PC-3 (cell line): Measurements from ENCODE around the gene TCF7. TPM values are rescaled to one million over a fixed set of nuclear protein-coding genes. Genes with fewer than 3 reads are reported as not detected.
"Not testable (repeated sequence)": the region's sequence is repeated elsewhere in the genome, so short reads cannot be mapped to it uniquely, and the experiment has no call there.

ENCODE experiments used
- ATAC-seq: fragments of 200-7000 bp; cut with Tn5 transposase; 2 replicates; pipeline ENCODE4 v1.9.1; 2020; ENCODE audit warnings: mild to moderate bottlenecking, moderate library complexity
- BruUV-seq: library from RNA; stranded (reverse); fragments of 400-500 nt; replicated peaks from 2 replicates; lab custom pipeline; 2021; lab: Mats Ljungman, UMichigan
- CTCF ChIA-PET: fragments of 300-600 bp; sonication (Branson Sonifier 250); formaldehyde crosslinking; loops from one replicate; lab custom pipeline; 2022; ENCODE audit warnings: antibody characterized with exemption; lab: Charles Lee
- POLR2A ChIA-PET: fragments of 300-600 bp; sonication (Branson Sonifier 250); formaldehyde crosslinking; loops from one replicate; lab custom pipeline; 2022; ENCODE audit warnings: antibody characterized with exemption; ENCODE audit not compliant: unreplicated experiment; lab: Charles Lee
- DNase-seq: peaks from one replicate; pipeline ENCODE4 v3.0.0-alpha.2; 2015
- H2AFZ ChIP-seq: fragments of 300-600 bp; sonication (generic); 2 replicates; pipeline ENCODE4 v1.6.0; 2016; ENCODE audit warnings: antibody characterized with exemption, low read length
- H3F3A ChIP-seq: fragments of 300-600 bp; sonication (generic); one replicate; pipeline ENCODE4 v1.6.0; 2017; ENCODE audit warnings: antibody characterized with exemption, low read length, control low read depth, mild to moderate bottlenecking; ENCODE audit not compliant: unreplicated experiment
- H3K27ac ChIP-seq: fragments of 300-600 bp; sonication (generic); 2 replicates; pipeline ENCODE4 v1.5.1; 2016; ENCODE audit warnings: mild to moderate bottlenecking, low read length
- H3K27me3 ChIP-seq: fragments of 300-600 bp; sonication (generic); 2 replicates; pipeline ENCODE4 v1.6.1; 2016; ENCODE audit warnings: low read length, mixed read lengths
- H3K36me3 ChIP-seq: fragments of 300-600 bp; sonication (generic); 2 replicates; pipeline ENCODE4 v1.6.1; 2016; ENCODE audit warnings: low read depth, mixed run types, low read length, mixed read lengths
- H3K4me1 ChIP-seq: fragments of 300-600 bp; sonication (generic); 2 replicates; pipeline ENCODE4 v1.5.1; 2016; ENCODE audit warnings: low read length; ENCODE audit not compliant: insufficient read depth
- H3K4me2 ChIP-seq: fragments of 300-600 bp; sonication (generic); 2 replicates; pipeline ENCODE4 v1.6.0; 2016; ENCODE audit warnings: low read length
- H3K4me3 ChIP-seq: fragments of 300-600 bp; sonication (generic); 2 replicates; pipeline ENCODE4 v1.5.1; 2016; ENCODE audit warnings: mild to moderate bottlenecking, low read length, mixed read lengths
- H3K79me2 ChIP-seq: fragments of 300-600 bp; sonication (generic); 2 replicates; pipeline ENCODE4 v1.6.1; 2017; ENCODE audit warnings: low read length, mixed read lengths
- H3K9ac ChIP-seq: fragments of 300-600 bp; sonication (generic); 2 replicates; pipeline ENCODE4 v1.6.0; 2016; ENCODE audit warnings: mild to moderate bottlenecking, low read length
- H3K9me2 ChIP-seq: fragments of 300-600 bp; sonication (generic); replicated peaks from 2 replicates; pipeline ENCODE4 v1.6.1; 2016; ENCODE audit warnings: mixed run types, low read length, mixed read lengths
- H3K9me3 ChIP-seq: fragments of 300-600 bp; sonication (generic); 2 replicates; pipeline ENCODE4 v1.6.1; 2016; ENCODE audit warnings: low read length, mixed read lengths
- H4K20me1 ChIP-seq: fragments of 300-600 bp; sonication (generic); 2 replicates; pipeline ENCODE4 v1.6.1; 2016; ENCODE audit warnings: low read length, mixed read lengths
- EZH2 ChIP-seq: fragments of 300-600 bp; sonication (generic); IDR thresholded peaks from one replicate; pipeline ENCODE4 v1.6.1; 2017; ENCODE audit warnings: antibody characterized with exemption, mild to moderate bottlenecking, low read length; ENCODE audit not compliant: unreplicated experiment
- EZH2phosphoT487 ChIP-seq: fragments of 300-600 bp; sonication (generic); IDR thresholded peaks from 2 replicates; pipeline ENCODE4 v1.6.1; 2018; ENCODE audit warnings: mild to moderate bottlenecking, antibody characterized with exemption, low read length, borderline replicate concordance
- intact Hi-C: fragments of 100-400 bp; cut with micrococcal nuclease; formaldehyde crosslinking; loops from 2 replicates; pipeline ENCODE4 v1.9.0; 2023
- total RNA-seq: library from RNA; depleted of rRNA; stranded (reverse); fragments of >200 nt; gene quantifications from 2 replicates; pipeline ENCODE4 v1.2.3, GENCODE V29; 2014
- TF ChIP-seq, protein P1 (sequence below): fragments of 300-600 bp; sonication (generic); conservative IDR thresholded peaks from 2 replicates; pipeline ENCODE4 v1.5.1; 2017; ENCODE audit warnings: antibody characterized with exemption, low read depth, mild to moderate bottlenecking, low read length

Gene TCF7
- total RNA-seq, 1 experiment from 2014 or later: 3.9 TPM

DNA sequence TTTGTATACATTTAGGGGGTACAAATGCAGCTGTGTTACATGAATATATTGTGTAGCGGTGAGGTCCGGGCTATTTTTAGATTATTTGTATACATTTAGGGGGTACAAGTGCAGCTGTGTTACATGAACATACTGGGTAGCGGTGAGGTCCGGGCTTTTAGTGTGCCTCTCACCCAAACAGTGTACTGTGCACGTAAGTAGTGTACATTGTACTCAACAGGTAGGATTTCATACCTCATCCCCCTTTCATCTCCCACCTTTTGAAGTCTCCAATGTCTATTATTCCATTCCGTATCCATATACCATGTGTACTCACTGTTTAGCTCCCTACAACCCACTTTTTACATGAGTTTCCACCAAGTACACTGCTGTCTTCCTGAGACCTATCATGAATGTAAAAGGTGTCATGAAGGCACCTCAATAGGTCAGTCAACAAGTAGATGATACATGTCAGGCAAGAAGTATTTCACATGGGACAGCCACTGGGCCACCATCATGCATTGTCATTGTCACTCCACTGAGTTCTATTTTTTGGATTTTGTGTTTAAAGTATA lies 34.6 kb downstream of the TCF7 start:
- intact Hi-C loops: no loop called here
- BruUV-seq: no TSS peak
- Histone ChIP-seq H3K9ac (no peak overlapping the region), H3K27me3 (no peaks in the 10 kb centered on the region), H3K36me3 (peaks cover 62% of the 10 kb centered on the region), H3K9me2 (no peaks in the 10 kb centered on the region), H3K4me2 (no peak overlapping the region), H3K27ac (no peak overlapping the region), H3K9me3 (no peaks in the 10 kb centered on the region), H3K79me2 (peaks cover 31% of the 10 kb centered on the region; the same call in 1 of the 2 replicates), H2AFZ (no peak overlapping the region), H3F3A (no peaks in the 10 kb centered on the region), H4K20me1 (peaks cover 5% of the 10 kb centered on the region; the same call in 1 of the 2 replicates), H3K4me1 (no peaks in the 10 kb centered on the region), H3K4me3 (no peak overlapping the region)
- ChIA-PET POLR2A (no interaction called here), CTCF (no interaction called here)
- TF ChIP-seq EZH2: no peak
- TF ChIP-seq, protein P1, sequence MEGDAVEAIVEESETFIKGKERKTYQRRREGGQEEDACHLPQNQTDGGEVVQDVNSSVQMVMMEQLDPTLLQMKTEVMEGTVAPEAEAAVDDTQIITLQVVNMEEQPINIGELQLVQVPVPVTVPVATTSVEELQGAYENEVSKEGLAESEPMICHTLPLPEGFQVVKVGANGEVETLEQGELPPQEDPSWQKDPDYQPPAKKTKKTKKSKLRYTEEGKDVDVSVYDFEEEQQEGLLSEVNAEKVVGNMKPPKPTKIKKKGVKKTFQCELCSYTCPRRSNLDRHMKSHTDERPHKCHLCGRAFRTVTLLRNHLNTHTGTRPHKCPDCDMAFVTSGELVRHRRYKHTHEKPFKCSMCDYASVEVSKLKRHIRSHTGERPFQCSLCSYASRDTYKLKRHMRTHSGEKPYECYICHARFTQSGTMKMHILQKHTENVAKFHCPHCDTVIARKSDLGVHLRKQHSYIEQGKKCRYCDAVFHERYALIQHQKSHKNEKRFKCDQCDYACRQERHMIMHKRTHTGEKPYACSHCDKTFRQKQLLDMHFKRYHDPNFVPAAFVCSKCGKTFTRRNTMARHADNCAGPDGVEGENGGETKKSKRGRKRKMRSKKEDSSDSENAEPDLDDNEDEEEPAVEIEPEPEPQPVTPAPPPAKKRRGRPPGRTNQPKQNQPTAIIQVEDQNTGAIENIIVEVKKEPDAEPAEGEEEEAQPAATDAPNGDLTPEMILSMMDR: no peak
- TF ChIP-seq EZH2phosphoT487: no peak
- DNase-seq: no peak
- ATAC-seq: no peak

GRCh38 chr5:134149571-134150303 lies 35.3 kb downstream of the TCF7 start:
- H2AFZ ChIP-seq: no peak overlapping the region
- H3K4me3 ChIP-seq: no peak overlapping the region
- no peak overlapping the region for H3K9ac ChIP-seq
- BruUV-seq: no TSS peak
- H3K27me3 ChIP-seq: no peaks in the 10 kb centered on the region
- no peaks in the 10 kb centered on the region for H3F3A ChIP-seq
- H3K4me2 ChIP-seq: no peak overlapping the region
- CTCF ChIA-PET: no interaction called here
- H3K9me3 ChIP-seq: no peaks in the 10 kb centered on the region
- POLR2A ChIA-PET: no interaction called here
- H3K4me1 ChIP-seq: no peaks in the 10 kb centered on the region
- TF ChIP-seq, protein P1: no peak
- TF ChIP-seq EZH2phosphoT487 (no peak), EZH2 (no peak)
- DNase-seq (peak; percentile 29), ATAC-seq (no peak)
- peaks cover 30% of the 10 kb centered on the region; the same call in 1 of the 2 replicates for H3K79me2 ChIP-seq
- no peak overlapping the region for H3K27ac ChIP-seq
- no peaks in the 10 kb centered on the region for H3K9me2 ChIP-seq
- intact Hi-C loops: no loop called here
- peaks cover 6% of the 10 kb centered on the region for H4K20me1 ChIP-seq
- H3K36me3 ChIP-seq: peaks cover 60% of the 10 kb centered on the region

DNA sequence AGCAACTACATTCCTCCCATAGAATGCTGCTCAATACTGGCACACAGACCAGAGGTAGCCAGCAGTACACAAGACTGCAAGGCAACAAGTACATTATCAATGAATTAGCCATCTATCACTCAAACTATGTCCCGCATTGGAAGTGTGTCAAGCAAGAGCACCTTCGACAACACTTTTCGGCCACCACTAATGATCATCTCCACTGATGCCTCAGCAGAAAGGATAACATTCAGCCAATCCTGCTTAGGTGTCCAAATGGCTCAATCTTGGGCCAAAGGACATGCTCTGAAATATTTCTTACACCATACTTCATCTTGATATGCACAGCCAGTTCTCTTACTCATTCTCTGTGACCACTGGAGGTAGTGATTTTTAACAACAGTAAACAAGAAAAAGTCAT lies 37.2 kb downstream of the TCF7 start:
- H3K9me3 ChIP-seq: no peaks in the 10 kb centered on the region
- no peaks in the 10 kb centered on the region for H3K27me3 ChIP-seq
- no peaks in the 10 kb centered on the region for H3F3A ChIP-seq
- ChIA-PET CTCF (no interaction called here), POLR2A (no interaction called here)
- no peak overlapping the region for H2AFZ ChIP-seq
- ATAC-seq (no peak), DNase-seq (no peak)
- H3K79me2 ChIP-seq: peaks cover 23% of the 10 kb centered on the region; the same call in 1 of the 2 replicates
- H3K4me3 ChIP-seq: no peak overlapping the region
- no peaks in the 10 kb centered on the region for H3K9me2 ChIP-seq
- peaks cover 69% of the 10 kb centered on the region for H3K36me3 ChIP-seq
- no peak overlapping the region for H3K4me2 ChIP-seq
- BruUV-seq: no TSS peak
- peaks cover 8% of the 10 kb centered on the region for H4K20me1 ChIP-seq
- intact Hi-C loops: no loop called here
- H3K27ac ChIP-seq: no peak overlapping the region
- no peak overlapping the region for H3K9ac ChIP-seq
- TF ChIP-seq EZH2 (no peak), EZH2phosphoT487 (no peak)
- TF ChIP-seq, protein P1: no peak
- no peaks in the 10 kb centered on the region for H3K4me1 ChIP-seq

DNA sequence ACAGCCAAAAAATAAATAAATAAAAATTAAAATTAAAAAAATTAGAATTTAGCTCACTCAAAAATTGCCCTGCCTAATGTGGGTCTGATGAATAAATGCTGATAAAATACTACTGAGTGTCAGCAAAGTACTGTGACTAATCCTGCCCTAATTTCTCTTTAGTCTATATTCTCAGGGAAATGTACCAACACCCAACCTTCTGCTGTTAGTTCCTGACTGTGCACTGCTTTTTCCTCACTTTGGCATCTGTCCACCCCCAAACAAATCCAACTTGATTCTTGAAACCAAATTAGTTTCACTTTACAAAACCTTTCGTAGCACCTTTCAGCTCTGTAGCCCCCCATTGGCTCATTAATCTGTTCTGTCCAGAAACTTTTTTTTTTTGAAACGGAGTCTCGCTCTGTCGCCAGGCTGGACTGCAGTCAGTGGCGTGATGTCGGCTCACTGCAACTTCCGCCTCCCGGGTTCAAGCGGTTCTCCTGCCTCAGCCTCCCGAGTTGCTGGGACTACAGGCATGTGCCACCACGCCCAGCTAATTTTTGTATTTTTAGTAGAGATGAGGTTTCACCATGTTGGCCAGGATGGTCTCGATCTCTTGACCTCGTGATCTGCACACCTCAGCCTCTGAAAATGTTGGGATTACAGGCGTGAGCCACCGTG lies 37.8 kb downstream of the TCF7 start:
- intact Hi-C loops, DNase-seq, H3K4me3 ChIP-seq, H3K9me3 ChIP-seq, H3K27me3 ChIP-seq, H3K9me2 ChIP-seq, H2AFZ ChIP-seq, H3K4me2 ChIP-seq, H3F3A ChIP-seq, H3K4me1 ChIP-seq, CTCF ChIA-PET, H4K20me1 ChIP-seq, BruUV-seq, ATAC-seq, POLR2A ChIA-PET, H3K27ac ChIP-seq, H3K9ac ChIP-seq: not testable (repeated sequence)
- Histone ChIP-seq H3K79me2 (peaks cover 20% of the 10 kb centered on the region; the same call in 1 of the 2 replicates), H3K36me3 (peaks cover 65% of the 10 kb centered on the region)
